Activated naive CD4-positive, alpha-beta T cell treated with Interleukin-2 at 50 U/mL for 16 hours (primary cell): ENCODE measurements around the gene JMJD8.
A peak's percentile ranks its signal among the peaks of the same experiment; 100 is the strongest.

Source experiments
- DNase-seq: peaks from one replicate; pipeline ENCODE4 v3.0.0-alpha.2; 2020

JMJD8 gene

GRCh38 chr16:684071-684794 is at the start of gene JMJD8:
JMJD8 (minus strand) TSS chr16:684334; CDS start chr16:684319, 15 bp downstream.
- peak; percentile 99 for DNase-seq

DNA sequence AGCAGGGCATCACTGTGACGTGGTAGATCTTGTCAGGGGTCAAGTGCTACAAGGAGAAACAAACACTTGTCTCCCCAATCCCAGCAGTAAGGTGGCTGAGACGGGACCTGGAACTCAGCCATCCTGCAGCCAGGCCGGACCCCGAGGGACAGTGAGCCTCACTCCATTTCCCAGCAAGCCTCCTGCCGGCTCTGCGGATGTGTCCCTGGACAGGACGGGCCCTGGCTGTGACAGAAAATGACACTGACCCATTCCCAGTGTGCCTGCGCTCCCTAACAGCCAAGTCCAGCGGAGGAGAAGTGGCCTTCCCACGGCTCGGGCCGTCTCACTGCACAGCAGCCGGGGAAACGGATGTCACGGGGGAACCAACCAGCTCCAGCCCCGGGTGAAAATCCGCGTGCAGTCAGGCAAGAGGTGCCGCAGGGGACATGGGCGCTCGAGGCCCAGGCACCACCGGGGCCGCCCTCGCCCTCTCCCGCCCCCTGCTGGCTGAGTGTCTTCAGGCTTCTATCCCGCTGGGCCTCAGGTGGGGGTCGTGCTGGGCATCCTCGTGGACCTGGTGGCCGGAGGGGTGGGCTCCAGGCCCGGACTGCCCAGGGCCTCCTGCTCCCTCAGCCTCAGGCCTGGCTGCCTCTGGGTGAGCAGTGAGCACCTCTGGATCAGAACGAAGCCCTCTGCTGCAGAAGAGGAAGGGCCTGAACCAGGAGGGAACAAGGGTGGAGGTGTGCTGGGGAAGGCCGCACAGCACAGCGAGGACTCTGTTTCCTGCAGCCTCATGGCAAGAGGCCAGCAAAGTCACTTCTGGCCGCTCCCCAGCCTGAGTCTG is 49.5 kb upstream of the JMJD8 start:
- DNase-seq, result peak; percentile 33

DNA sequence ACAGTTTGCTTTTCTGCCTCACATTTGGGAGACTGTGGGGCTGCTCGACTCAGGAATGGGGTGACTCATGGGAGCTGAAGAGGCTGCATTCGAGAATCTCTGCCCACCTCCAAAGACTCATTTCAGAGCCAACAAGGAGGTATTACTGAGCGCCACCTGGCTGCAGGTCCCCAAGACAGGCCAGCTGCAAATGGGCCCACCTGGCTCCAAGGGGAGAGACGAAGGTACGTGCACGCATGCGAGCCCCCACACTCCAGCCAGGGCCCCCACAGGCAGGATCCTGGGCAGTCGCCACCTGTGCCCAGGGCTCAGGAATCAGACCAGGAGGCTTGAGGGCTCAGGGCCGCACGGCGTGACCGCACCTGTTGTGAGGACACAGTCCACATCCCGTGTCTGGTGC is 48.8 kb upstream of the JMJD8 start:
- DNase-seq, result no peak

GRCh38 chr16:732332-732731 is 48.2 kb upstream of the JMJD8 start:
- no peak for DNase-seq

DNA sequence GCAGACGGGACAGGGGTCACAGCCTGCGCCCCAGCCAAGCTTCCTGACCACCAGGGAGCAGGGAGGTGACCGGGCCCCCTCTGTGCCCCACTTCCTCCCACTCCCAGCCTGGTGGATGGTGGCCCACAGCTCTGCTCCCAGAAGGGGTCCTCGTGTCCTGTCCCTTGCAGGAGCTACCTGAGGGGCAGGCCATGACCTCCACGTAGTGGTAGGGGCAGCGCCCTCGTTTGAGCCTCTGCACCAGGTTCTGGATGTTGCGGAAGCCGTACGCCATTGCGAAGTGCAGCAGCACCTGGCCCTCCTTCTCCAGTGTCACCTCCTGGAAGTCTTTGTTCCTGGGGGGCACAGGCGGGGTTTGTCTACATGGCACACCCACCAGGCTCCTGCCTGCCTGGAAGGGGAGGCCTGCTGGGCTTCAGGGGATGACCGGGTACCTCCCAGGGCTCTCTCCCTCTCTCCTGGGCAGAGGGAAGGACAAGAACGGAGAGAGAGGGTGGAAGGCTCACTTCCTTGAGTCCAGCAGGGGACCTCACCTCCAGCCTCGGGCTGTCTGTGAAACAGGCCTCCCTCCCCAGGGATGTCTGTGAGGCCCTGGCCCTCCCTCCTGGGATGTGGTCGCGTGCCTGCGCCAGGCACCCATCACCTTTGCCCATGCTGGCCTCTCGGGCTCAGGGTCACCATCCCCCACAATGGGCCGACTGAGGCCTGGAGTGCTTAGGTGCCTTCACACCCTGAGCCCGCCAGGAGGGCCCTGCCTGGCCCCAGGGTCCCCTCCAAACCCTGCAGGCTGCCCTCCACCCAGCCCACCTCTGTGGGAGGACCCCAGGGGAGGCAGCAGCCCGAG is 46.8 kb upstream of the JMJD8 start:
- DNase-seq, result no peak

DNA sequence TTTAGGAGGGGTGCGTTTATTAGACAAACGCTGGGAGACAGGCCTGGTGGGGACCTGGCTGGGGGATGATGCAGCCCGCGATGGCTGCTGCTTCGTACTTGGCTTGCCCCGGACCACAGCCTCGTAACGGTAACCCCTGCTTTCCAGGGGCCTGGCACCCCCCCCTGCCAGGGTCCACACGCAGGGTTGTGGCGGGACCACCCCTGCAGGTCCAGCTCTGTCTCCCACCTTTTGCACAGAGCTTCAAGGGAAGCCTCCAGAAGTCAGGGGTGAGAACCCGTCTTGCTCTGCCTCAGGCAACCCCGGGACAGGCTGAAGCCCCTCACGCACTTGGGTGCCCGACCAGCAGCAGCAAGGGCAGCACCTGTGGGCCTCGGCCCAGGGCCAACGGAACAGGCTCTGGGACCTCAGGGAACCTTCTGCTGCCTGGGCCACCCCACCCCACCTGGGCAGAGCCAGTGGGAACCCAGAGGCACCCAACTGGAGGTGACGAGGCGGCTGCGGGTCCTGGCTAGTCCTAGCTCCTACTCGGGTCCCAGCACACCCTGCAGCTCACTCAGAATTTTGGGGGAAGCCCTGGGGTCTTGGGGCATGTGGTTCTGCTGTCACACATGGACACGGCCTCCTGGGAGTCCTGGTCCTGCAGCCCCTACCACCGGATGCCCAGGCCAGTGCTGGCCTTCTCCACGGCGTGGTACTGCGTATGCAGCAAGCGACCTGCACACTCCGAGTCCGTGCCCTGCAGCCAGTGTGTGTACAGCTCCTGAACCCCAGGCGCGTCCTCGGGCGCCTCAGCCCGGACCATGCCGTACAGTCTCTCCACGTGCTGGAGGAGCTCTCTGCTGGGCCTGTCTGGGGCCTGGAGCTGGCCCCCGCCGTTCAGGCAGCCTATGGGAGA is 45.9 kb upstream of the JMJD8 start:
- no peak for DNase-seq

- DNase-seq, result no peak
Measured at GRCh38 chr16:728890-729744, 45.0 kb upstream of the JMJD8 start.

DNA sequence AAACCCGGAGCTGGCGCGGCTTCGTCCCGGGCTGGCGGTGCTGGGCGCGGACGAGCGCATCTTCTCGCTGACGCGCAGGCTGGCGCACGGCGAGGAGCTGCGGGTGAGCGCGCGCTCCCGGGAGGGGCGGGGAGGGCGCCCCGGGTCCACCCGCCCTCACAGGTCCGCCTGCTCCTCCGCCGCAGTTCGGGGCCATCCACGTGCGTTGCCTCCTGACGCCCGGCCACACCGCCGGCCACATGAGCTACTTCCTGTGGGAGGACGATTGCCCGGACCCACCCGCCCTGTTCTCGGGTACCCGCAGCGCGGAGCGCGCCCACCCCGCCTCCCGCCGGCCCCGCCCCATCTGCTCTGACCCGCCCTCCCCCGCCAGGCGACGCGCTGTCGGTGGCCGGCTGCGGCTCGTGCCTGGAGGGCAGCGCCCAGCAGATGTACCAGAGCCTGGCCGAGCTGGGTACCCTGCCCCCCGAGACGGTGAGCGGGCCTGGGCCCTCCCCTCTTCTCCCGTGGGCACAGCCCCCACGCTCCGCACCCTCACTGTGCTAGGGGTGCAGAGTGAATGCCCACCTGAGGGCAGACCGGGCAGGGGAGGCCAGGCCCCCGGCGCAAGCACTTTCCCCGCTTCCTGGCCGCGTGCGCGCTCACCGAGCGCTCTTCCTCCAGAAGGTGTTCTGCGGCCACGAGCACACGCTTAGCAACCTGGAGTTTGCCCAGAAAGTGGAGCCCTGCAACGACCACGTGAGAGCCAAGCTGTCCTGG is 44.2 kb upstream of the JMJD8 start:
- DNase-seq, result peak; percentile 61

GRCh38 chr16:727291-727977 is 43.3 kb upstream of the JMJD8 start:
- no peak for DNase-seq

GRCh38 chr16:726438-727290 is 42.5 kb upstream of the JMJD8 start, which contains the start of the genes CCDC78 and HAGHL:
CCDC78 (minus strand) TSS chr16:726443; CDS start chr16:726367, 76 bp downstream.
HAGHL (plus strand) TSS chr16:727106; CDS start chr16:727510, 404 bp downstream.
- peak; percentile 61 for DNase-seq

DNA sequence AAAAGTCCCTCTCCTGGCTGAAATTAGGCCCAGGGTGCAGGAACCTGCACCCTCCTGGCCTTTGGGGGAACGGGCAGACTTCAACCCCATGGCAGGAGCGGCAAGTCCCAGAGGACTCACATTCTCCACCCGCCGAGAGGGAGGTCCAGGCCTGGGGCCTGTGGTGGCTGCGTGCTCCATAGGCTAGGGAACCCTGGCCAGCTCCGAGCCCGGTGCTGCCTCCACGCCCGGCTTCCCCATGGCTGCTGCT is 42.0 kb upstream of the JMJD8 start:
- no peak for DNase-seq

DNA sequence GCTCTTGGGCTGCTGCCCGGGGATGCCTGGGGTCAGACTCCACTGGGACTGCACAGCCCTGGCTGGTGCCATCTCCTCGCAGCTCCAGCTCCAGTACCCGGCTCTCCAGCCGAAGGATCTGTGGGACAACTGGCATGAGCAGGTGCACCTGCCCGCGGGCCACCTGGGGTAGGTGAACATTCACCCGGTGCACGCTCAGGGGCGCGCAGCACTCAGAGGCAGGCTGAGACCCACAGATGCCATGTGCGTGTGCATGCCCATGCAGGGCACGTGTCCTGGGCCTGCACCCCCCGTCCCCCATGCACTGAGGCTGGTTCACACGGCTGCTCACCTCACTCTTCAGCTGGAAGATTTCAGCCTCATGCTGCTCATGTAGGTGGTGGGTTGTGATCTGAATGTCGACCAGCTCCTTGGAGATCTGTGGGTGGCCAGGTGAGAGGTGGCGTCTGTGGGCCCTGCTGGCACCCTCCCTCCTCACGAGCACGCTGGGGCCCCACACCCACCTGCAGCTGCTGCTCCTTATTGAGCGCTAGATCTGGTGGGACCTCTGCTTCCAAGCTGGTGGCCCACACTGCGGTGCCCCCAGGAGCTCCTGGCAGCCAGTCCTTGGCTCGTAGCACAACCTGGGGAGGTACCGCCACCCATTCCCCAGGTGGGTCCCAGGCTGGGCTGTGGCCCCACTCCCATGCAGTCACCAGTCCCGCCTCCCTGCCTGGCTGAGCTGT is 41.5 kb upstream of the JMJD8 start:
- DNase-seq, result no peak

GRCh38 chr16:725041-725376 is 40.9 kb upstream of the JMJD8 start:
- no peak for DNase-seq

GRCh38 chr16:724188-725040 is 40.3 kb upstream of the JMJD8 start:
- DNase-seq, result no peak

DNA sequence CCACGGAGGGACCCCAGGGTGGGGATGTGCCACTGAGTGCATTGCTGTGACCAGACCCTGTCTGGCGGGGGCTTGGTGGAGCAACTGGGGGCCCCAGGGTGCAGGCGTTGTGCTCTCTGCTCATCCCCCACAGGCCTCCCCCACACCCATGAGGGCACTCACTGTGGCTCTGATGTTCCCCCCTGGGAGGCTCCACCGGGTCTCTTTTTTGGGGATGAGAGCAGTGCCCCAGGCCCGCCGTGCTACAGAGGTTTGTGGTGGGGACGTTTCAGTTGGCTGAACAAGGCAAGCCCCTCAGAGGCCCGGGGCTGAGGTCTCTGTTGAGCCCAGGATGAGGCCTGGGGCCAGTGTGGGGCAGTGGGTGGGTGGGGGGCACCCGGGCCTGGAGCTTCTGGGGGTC is 39.6 kb upstream of the JMJD8 start:
- DNase-seq, result no peak

DNA sequence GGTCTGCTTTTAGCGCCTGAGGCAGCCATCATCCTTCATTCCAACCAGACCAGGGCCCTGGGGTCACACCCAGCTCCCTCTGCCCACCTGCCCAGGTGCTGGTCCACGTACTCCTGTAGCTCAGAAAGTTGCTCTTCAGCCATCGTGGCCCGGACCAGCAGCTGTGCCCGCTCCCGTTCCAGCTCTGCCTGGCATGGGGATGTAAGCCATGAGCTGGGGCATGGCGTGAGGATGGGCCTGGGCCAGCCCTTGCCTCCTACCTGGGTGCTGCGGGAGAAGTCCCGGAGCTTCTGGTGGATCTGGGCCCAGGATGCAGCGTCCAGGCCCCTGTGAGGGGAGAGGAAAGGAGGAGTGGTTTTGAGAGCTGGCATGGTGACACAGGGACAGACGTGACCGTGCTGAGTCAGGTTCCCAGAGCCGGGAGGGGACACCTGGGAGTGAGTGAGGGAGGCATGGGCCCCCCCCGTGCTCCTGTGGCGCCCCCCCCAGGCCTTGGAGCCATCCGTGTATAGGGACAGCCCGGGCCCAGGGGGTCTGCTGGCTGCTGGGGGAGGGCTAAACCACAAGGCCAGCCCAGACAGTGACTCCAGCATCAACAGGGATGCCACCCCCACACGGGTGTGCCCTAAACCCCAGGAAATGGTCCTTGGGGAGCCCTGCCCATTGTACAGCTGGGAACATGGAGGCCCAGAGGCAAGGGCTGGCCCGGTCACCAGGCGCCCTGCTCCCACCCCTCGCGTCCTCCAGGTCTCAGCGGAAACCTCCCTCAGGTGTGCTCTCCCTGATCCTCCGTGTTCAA is 38.9 kb upstream of the JMJD8 start:
- DNase-seq, result no peak
